GM19035 (cell line): ENCODE measurements around the gene SLC35E3.
A peak's percentile ranks its signal among the peaks of the same experiment; 100 is the strongest.

ENCODE experiments used
- ATAC-seq: cut with Tn5 transposase; IDR thresholded peaks from one replicate; pipeline ENCODE4 v1.9.1; 2021; ENCODE audit not compliant: unreplicated experiment

The SLC35E3 gene

GRCh38 chr12:68769941-68770340 lies 24.0 kb downstream of the SLC35E3 start:
- ATAC-seq = no peak

- ATAC-seq = no peak
Observed at GRCh38 chr12:68771223-68771925, 25.4 kb downstream of the SLC35E3 start.

- no peak for ATAC-seq
Observed at GRCh38 chr12:68772714-68773113, 26.7 kb downstream of the SLC35E3 start.

- no peak for ATAC-seq
Observed at GRCh38 chr12:68773582-68773981, 27.6 kb downstream of the SLC35E3 start.

- no peak for ATAC-seq
Observed at GRCh38 chr12:68775121-68775630, 29.2 kb downstream of the SLC35E3 start.

- ATAC-seq = no peak
Observed at GRCh38 chr12:68776976-68777610, 31.1 kb downstream of the SLC35E3 start.

GRCh38 chr12:68779280-68779679 lies 33.3 kb downstream of the SLC35E3 start:
- no peak for ATAC-seq

GRCh38 chr12:68780731-68781130 lies 34.8 kb downstream of the SLC35E3 start:
- no peak for ATAC-seq

- no peak for ATAC-seq
Observed at GRCh38 chr12:68781728-68782127, 35.8 kb downstream of the SLC35E3 start.

- ATAC-seq = no peak
Observed at GRCh38 chr12:68784015-68784414, 38.0 kb downstream of the SLC35E3 start.

GRCh38 chr12:68785358-68785757 lies 39.4 kb downstream of the SLC35E3 start:
- ATAC-seq = no peak

- no peak for ATAC-seq
Observed at GRCh38 chr12:68785823-68786222, 39.8 kb downstream of the SLC35E3 start.

GRCh38 chr12:68786929-68787328 lies 41.0 kb downstream of the SLC35E3 start:
- no peak for ATAC-seq

- no peak for ATAC-seq
Observed at GRCh38 chr12:68788554-68789143, 42.7 kb downstream of the SLC35E3 start.

- no peak for ATAC-seq
Observed at GRCh38 chr12:68789144-68789878, 43.3 kb downstream of the SLC35E3 start.

GRCh38 chr12:68790081-68790951 lies 44.3 kb downstream of the SLC35E3 start:
- ATAC-seq = no peak

- no peak for ATAC-seq
Observed at GRCh38 chr12:68790952-68791234, 44.9 kb downstream of the SLC35E3 start.

GRCh38 chr12:68791897-68792481 lies 46.0 kb downstream of the SLC35E3 start:
- ATAC-seq = no peak

GRCh38 chr12:68792952-68793351 lies 47.0 kb downstream of the SLC35E3 start:
- ATAC-seq = peak; percentile 88

- no peak for ATAC-seq
Observed at GRCh38 chr12:68793436-68793835, 47.5 kb downstream of the SLC35E3 start.
